Activated CD4-positive, alpha-beta T cell treated with anti-CD3 and anti-CD28 coated beads for 1 hour (primary cell): ENCODE data around the gene ACSF2.

Experiments
- DNase-seq: peaks from one replicate; pipeline ENCODE4 v3.0.0-alpha.2; 2020

Gene ACSF2

DNA sequence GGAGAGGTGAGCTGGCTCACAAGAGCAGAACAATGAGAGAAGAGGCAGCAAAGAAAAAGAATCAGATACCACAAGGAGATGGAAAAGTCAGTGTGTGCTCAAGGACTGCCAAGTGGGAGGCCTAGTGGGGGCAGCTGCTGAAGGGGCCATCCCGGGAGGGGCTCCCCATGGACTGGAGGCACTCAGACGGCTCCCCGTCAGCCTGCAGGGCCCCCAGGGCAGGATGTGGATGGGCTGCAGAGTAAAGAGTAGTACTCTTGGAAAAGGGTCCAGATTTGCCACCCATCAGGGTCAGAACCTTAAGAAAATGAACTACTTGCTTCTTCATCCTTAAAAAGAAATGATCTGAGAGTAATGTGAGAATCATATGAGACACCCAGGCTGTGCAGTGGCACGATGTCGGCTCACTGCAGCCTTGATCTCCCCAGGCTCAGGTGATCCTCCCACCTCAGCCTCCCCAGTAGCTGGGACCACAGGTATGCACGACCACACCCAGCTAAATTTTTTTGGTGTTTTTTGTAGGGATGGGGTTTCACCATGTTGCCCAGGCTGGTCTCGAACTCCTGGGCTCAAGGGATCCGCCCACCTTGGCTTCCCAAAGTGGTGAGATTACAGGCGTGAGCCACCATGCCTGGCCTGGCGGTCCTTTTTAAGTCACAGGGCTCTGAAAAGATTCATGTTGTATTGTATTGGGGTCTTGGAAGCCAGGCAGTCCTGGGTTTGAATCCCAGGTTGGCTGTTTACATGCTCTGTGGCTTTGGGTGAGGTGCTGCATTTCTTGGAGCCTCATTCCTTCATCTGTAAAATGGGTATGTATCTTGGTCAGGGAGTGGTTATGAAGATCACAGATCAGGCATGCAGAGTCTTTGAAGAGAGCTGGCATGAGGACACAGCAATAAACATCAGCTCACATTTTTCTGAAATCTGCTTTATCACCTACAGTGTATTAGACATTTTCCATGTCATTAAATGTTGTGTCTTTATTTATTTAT, 15.1 kb downstream of the ACSF2 start:
- DNase-seq: no peak

GRCh38 chr17:50443505-50443974, 17.5 kb downstream of the ACSF2 start:
- no peak for DNase-seq

DNA sequence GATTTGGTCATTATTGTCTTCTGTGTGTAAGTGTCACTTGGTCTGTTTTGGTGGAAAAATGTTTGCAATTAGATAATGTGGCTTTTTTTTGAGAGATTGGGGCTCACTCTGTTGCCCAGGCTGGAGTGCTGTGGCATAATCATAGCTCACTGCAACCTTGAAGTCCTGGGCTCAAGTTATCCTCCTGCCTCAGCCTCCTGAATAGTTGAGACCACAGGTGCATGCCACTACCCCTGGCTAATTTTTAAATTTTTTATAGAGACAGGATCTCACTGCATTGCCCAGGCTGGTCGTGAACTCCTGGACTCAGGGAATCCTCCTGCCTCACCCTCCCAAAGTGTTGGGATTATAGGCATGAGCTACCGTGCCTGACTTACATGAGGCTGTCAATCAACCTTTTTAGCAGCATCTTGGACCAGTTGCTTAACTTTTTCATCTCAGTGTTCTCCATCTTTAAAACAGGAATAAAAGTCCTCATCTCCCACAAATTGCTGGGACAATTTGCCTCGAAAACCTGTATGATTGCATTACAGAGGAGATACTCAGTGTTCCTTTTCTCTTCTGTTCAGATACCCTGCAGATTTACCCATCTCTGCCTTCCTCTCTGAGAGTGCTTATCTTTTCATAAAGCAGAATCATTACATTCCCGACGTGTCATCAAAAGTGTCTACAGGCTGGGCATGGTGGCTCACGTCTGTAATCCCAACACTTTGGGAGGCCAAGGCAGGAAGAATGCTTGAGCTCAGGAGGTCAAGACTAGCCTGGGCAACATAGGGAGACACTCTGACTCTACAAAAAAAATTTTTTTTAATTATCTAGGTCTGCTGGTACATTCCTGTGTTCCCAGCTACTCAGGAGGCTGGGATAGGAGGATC, 19.1 kb downstream of the ACSF2 start:
- no peak for DNase-seq

DNA sequence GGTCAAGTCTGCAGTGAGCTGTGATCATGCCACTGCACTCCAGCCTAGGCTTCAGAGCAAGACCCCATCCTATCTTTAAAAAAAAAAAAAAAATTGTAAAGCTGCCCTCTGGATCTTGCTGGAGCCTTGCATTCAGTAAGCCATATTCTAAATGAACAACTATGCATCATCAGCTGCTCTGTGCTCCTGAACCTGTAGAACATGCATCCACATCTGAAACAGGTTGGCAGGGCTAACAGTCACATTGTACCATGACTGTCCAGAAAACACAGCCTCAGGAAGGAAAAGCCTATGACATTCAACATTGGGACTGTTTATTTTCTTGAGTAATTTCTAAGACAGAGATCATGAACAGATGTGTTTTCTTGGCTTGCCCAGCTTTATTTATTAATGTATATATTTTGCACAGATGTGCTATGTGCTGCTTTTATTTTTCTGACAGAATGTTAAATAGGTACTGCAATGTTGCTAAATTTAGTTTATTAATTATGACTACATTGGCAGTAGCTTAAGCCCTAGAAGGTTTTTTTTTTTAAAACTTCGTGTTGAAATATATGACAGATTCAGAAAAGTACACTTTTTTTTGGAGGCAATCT, 19.8 kb downstream of the ACSF2 start:
- no peak for DNase-seq

DNA sequence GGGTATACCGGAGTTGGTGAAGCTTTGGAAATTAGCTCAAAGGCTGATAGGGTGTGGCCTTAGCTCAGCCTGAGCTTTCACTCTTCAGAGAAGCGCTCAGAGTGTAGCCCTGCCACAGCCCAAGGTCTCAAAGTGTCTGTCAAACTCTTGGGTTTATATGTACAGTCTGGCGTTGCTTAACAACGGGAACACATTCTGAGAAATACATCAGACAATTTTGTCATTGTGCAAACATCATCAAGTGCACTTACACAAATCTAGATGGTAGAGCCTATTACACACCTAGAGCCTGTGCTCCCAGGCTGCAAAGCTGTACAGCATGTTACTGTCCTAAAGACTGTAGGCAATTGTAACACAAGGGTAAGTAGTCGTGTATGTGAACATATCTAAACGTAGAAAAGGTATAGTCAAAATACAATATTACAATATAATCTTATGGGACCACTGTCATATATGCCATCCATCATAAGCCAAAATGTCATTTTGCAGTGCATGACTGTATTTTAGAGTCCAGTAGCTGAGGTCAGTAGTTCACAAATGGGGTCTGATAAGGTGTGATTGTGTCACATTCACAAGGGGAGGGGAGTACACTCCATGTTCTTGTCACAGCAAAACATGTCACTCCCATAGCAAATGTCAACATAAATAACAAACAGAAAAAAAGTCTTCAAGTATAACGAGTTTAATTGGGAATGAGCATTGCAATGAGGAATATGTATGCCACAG, 22.0 kb downstream of the ACSF2 start:
- no peak for DNase-seq

- no peak for DNase-seq
Observed at GRCh38 chr17:50448643-50449042, 22.6 kb downstream of the ACSF2 start.

GRCh38 chr17:50451943-50452629, 26.1 kb downstream of the ACSF2 start:
- DNase-seq: no peak

DNA sequence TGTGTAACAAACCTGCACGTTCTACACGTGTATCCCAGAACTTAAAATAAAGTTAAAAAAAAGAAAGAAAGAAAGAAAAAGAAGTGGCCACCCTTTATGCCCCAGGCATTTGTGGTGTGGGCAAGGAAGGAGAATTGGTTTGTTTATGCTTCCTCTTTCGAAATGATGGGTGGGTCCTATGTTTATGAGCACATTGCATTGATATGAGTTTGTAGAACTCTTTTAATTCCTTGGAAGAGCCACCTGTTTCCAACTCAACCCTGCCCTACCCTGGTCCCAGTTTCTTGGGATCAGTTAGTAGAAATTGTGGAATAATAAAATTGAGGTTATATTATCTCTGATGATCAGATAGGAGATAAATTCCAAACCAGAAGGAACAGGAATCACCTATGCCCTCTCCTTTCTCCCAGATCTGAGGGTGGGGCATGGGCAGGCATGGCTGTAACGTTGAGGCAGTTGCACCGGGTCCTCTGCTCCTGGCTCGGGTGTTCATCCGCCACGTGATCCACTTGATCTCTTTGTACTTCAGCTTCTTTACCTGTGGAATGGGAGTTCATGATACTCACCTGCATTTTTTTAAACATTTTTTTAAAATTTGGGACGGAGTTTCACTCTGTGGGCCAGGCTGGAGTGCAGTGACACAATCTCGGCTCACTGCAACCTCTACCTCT, 26.7 kb downstream of the ACSF2 start:
- no peak for DNase-seq

- DNase-seq: no peak
Observed at GRCh38 chr17:50453901-50454300, 27.9 kb downstream of the ACSF2 start.

DNA sequence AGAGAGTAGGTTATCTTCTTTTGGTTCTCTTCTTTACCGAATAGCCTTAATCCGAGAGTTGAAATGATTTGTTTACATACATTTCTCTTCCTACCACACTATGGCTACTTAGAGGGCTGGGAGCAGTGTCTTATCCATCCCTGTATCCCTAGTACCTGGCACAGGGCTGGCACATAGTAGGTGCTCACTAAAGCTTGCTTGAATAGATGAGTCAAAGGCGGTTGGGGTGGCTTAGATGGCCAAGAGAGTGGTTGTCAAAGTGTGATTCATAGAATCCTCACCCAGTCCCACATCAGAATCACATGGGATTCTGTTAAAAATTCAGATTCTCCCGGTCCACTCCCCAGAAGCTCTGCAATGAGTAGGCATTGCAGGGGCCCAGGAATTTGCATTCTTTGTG, 31.6 kb downstream of the ACSF2 start:
- DNase-seq: no peak

GRCh38 chr17:50458270-50458669, 32.3 kb downstream of the ACSF2 start:
- no peak for DNase-seq

- no peak for DNase-seq
Observed at GRCh38 chr17:50458701-50459676, 33.0 kb downstream of the ACSF2 start.

DNA sequence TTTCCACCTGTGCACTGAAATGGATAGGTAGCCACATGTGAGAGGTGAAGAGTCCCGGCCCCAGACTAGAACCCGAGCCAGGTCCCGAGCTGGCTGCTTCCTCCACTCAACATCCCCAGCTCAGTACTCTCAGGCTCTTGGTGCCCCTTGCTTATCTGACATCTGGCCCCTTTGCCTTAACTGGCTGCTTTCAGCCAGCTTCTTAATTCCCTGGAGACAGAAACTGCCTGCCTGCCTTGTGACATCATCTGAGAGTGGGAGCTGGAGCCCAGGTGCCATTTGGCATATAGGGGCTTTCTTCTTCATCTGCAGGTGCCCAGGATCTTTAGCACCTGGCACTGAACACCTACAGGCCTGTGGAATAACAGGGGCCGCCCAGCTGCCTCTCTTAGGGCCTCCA, 33.7 kb downstream of the ACSF2 start:
- DNase-seq: no peak

- no peak for DNase-seq
Observed at GRCh38 chr17:50460831-50461526, 35.0 kb downstream of the ACSF2 start.

DNA sequence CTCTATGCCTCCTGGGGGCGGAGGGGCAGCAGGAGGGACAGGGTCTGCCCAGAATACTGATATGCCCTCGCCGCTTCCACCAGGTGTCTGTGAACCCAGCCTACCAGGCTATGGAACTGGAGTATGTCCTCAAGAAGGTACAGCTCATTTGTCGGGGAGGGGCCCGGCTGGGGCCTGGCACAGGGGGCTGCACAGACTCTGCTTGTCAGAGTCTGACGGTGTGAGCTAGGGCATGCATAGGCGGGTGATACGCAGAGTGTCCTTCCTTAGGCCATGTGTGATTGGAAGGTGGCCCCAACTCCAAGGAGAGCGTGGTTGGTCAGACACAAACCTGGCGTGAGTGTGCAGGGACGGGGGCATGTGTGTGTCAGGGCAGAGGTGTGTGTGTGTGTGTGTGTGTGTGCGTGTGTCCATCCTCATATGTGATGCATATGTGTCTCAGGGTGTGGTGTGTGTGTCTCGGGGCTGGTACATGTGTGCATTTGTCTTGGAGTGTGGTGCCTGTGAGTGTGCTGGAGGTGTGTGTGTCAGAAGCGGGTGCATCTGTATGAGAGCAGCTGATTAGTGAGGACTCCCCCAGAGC, 35.6 kb downstream of the ACSF2 start:
- no peak for DNase-seq

GRCh38 chr17:50462446-50462845, 36.4 kb downstream of the ACSF2 start:
- no peak for DNase-seq

GRCh38 chr17:50464121-50464520, 38.1 kb downstream of the ACSF2 start:
- no peak for DNase-seq

DNA sequence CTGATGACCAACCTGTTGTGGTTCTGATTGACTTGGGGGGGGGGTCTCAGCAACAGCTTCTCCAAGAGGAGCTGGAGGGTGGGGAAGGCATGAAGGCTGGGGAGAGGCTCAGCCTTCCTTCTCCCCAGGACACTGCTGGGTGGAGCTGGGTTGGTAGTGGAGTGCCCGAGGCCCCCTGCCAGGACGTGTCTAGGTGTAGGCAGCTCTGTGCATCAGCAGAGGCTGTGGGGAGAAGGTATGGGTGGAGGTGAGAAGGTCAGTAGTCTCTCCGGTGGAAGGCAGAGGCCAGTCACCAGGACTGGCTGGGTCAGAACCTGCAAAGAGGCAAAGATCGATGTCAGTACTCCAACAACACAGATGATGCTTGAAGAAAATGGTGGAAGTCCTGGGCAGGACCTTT, 38.7 kb downstream of the ACSF2 start:
- DNase-seq: no peak

DNA sequence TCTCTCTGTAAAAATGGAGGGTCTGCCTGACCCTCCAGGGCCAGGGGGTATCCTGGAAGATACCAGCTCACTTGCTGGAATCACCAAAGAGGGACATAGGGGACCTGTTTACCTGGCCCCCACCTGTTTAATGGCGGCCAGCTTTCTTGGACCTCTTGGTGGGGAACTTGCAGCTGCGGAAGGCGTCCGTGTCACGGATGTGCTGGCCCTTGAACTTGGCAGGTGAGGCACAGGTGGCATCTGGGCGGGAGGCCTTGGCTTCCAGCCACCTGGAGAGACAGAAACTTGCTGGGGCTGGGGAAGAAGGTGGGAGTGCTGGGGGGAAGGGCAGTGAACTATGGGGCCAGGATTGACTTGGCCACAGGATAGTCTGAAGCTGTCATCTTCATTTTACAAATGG, 39.2 kb downstream of the ACSF2 start:
- no peak for DNase-seq
